GM19467 (cell line): ENCODE results near the gene NFATC1.
"Not testable (repeated sequence)": the region's sequence is repeated elsewhere in the genome, so short reads cannot be mapped to it uniquely, and the experiment has no call there.

Source experiments
- ATAC-seq: cut with Tn5 transposase; IDR thresholded peaks from one replicate; pipeline ENCODE4 v1.9.1; 2021; ENCODE audit warnings: mild to moderate bottlenecking, moderate library complexity; ENCODE audit not compliant: unreplicated experiment

The NFATC1 gene

GRCh38 chr18:79469751-79470505 lies 74.2 kb downstream of the NFATC1 start:
- no peak for ATAC-seq

DNA sequence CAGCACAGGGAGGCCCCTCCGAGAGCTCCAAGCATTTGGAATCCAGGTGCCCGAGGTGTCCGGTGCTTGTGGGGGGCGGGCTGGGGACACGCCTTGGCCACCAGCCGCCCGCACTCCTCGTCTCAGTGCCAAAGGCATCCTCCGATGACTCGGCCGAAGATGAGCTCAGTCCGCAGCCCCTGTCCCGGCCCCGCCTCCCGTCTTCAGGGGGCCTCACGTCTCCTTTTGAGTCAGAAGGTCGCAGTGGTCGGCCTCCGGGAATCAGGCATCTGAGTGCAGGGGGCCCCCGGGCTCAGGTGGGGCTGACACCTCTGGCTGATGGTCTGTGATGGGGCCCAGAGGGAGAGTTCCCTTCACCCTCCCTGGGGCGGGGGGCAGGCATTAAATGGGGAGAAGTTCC lies 74.8 kb downstream of the NFATC1 start:
- no peak for ATAC-seq

DNA sequence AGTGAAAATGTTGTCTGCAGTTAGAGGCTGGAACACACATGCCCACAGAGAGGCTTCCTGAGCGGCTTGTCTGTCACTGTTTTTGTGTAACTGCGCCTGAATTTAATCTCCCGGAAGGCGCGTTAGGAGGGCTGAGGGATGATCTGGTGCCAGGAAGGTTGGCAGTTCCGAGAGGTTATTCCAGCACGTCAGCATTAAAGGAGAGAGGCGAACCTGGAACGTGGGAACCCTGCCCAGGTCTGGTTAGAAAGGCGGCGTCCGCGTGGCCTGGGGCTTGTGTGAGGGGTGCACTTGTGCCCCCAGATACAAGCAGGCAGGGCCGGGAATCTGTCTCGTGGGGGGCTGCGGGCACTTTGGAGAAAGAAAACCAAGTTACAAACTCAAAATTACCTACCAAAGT lies 75.3 kb downstream of the NFATC1 start:
- no peak for ATAC-seq

GRCh38 chr18:79471597-79471996 lies 75.9 kb downstream of the NFATC1 start:
- no peak for ATAC-seq

DNA sequence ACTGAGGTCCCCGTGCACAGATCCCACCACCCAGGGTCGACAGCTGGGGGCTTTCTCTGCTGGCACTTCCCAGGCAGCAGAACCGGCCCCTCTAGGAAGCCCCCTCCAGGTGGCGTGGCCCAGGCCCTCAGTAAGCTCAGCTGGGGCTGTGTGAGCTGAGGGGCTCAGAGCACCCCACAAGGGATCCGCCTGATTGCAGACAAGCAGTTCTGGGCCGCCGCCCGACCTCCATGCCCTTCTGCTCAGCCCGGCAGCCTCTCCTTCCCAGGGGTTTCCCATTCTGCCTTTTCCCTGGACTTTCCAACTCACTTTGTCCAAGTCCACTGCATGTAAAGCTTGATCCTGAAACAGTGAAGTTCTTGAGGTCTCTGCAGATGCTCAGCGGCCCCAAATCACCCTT lies 76.4 kb downstream of the NFATC1 start:
- ATAC-seq = no peak

DNA sequence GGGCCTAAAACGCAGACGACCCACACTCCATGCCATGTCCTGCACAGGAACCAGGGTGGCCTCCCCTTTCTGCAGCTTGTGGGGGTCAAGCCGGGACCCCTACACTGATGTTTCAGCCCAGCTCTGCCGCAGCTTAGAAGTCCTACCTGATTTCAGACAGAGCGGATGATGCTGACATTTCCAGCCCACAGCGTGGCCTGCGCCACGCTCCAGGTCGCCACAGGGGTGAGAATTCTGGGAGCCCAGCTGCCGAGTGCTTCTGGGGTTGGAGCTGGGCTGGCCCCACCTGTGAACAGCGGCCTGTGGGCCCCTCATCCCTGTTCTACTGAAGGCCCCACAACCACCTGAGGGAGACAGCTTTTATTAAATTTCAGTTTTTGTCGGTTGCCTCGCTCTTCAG lies 77.2 kb downstream of the NFATC1 start:
- no peak for ATAC-seq

GRCh38 chr18:79476031-79476917 lies 80.5 kb downstream of the NFATC1 start:
- no peak for ATAC-seq

- no peak for ATAC-seq
Observed at GRCh38 chr18:79476918-79477571, 81.3 kb downstream of the NFATC1 start.

- no peak for ATAC-seq
Observed at GRCh38 chr18:79477711-79478483, 82.2 kb downstream of the NFATC1 start.

DNA sequence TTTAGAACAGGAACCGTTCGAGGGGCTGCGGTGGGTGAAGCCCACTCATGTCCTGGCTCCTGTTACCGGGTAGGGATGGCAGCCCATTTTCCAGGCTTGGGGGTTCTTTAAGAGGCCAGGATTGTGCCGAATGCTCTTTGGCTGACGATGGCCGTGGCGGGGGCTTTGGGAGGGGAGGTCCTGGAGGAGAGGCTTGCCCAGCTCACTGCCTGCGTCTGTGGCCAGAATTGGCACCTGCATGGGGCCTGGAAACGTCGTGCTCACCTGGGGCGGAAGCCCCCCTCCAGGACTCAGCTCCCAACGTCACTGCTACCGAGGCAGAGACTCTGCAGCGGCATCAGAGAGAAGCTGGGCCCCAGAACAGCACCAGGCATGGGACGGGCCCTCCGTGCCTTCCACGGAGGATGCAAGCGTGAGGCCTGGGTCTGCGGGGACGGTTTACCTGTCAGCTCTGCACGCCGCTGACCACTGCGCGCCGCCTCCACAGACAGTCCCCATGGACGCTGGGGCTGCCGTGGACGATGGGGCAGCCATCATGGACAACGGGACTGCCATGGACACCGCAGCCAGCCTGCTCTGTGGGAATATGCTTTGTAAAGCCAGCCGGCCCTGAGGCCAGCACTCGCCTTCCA lies 82.9 kb downstream of the NFATC1 start:
- no peak for ATAC-seq

DNA sequence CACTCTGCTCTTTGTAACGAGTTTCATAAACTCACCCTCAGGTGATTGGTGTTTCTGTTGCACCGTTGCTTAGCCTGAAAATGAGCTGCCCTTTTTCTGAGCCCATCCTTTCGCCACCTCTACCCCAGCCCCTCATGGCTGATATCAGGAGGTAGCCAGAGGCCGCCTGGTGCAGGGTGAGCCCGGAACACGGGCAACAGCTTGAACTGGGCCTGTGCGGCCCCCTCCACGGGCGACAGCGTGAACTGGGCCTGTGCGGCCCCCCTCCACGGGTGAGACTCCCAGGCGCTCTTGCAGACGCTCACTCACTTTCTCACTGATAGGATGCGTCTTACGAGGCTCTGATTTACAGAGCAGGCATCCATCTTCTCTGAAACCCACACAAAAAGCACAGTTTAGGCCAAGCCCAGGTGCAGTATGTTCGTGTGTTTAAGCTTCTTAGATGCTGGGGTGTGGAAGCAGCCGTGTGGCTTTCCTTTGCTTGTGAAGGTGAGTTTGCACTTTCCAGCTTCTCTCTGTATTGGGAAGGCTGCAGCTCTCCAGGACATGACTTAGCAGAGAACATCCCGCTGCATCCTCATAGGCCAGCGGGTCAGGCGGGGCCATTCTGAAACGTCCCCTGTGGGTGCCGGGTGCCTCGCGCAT lies 83.5 kb downstream of the NFATC1 start:
- no peak for ATAC-seq

DNA sequence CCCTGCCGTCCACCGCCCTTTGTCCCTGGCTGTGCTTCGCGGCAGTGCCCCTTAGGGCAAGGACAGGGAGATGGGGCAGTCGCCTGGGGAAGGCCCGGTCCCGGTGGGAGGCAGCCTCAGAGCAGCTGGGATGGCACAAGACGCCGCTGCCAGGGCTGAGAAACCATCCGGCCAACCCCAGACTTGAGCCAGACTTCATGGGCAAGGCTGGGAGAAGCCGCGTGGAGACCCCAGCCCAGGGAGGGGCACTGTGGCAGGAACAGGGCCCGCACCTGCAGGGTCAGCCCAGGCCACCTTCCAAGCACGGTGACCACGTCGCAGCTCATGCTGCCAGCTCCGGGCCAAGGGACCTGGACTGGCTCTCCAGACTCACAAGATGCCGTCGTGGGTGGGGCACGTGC lies 84.0 kb downstream of the NFATC1 start:
- no peak for ATAC-seq

DNA sequence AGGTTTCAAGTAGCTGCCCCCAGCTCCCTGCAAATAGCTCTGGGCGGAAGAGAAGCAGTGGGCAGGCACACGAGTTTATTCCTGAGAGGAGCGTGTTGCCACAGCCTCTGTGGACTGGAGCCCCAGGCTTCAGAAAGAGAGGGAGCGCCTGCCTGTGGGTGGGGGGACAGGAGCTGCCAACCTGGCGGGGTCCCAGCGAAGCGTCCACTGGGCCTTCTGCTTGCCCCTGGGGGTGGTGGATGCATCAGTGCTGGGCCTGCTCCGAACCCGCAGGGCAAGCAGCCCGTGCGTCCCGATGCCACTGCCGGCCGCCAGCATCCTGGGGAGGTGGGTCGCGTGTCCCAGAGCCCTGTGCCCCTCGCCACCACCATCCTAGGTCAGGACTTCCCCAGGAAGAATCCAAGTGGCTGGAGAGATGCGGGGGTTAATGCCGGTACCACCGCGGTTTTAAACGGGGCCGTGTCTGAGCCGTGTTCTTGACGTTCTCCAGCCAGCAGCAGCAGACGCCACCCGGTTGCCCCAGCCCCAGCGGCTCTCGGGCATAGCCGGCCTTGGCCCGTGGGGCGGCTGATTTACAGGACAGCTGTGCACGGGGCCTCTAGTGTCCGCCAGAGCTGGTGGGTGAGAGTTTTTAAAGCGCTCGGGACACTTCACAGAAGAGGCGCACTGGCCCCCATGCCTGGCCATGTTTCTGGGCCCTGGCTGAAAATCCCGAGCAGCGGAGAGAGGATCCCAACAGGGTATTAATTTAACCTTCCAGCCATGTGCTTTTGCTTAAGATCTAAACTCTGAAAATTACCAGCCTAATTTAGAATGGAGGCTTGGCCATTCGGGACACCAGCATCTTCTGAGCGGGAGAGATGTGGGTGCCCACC lies 84.7 kb downstream of the NFATC1 start:
- no peak for ATAC-seq

- ATAC-seq = no peak
Observed at GRCh38 chr18:79481046-79481790, 85.5 kb downstream of the NFATC1 start.

GRCh38 chr18:79483393-79483792 lies 87.7 kb downstream of the NFATC1 start:
- ATAC-seq = not testable (repeated sequence)

- ATAC-seq = no peak
Observed at GRCh38 chr18:79483971-79484491, 88.3 kb downstream of the NFATC1 start.

- ATAC-seq = no peak
Observed at GRCh38 chr18:79484661-79485621, 89.2 kb downstream of the NFATC1 start.
